Measurements from ENCODE around the gene TRIM71.

Gene TRIM71

DNA sequence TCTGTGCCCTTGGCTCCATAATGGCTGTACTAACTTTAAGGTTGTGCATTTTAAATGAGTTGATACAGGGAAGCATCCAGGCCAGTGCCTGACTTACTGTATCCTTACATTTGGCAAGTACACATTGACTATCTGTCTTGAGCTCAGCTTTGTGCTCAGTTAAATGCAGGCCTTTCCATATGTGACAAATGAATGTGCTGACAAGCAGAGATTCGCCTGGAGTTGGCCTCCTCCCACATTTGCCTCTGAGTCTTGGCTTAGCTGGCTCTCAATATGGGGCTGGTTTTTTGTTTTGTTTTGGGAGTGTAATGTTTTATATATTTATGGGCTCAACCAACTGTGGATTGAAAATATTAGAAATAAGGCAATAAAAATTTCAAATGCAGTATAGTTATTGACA is 29.7 kb downstream of the TRIM71 start:
- TF ChIP-seq, protein P1, sequence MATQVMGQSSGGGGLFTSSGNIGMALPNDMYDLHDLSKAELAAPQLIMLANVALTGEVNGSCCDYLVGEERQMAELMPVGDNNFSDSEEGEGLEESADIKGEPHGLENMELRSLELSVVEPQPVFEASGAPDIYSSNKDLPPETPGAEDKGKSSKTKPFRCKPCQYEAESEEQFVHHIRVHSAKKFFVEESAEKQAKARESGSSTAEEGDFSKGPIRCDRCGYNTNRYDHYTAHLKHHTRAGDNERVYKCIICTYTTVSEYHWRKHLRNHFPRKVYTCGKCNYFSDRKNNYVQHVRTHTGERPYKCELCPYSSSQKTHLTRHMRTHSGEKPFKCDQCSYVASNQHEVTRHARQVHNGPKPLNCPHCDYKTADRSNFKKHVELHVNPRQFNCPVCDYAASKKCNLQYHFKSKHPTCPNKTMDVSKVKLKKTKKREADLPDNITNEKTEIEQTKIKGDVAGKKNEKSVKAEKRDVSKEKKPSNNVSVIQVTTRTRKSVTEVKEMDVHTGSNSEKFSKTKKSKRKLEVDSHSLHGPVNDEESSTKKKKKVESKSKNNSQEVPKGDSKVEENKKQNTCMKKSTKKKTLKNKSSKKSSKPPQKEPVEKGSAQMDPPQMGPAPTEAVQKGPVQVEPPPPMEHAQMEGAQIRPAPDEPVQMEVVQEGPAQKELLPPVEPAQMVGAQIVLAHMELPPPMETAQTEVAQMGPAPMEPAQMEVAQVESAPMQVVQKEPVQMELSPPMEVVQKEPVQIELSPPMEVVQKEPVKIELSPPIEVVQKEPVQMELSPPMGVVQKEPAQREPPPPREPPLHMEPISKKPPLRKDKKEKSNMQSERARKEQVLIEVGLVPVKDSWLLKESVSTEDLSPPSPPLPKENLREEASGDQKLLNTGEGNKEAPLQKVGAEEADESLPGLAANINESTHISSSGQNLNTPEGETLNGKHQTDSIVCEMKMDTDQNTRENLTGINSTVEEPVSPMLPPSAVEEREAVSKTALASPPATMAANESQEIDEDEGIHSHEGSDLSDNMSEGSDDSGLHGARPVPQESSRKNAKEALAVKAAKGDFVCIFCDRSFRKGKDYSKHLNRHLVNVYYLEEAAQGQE (IDR thresholded peaks at IDR 0.05; ENCODE audit: insufficient replicate concordance, low read depth), result no peak
- TF ChIP-seq SPI1 (IDR thresholded peaks at IDR 0.05; ENCODE audit: borderline replicate concordance, low read depth), result no peak
- TF ChIP-seq GABPA (IDR thresholded peaks at IDR 0.05; ENCODE audit: low read depth), result no peak
- Histone ChIP-seq H3K4me3 (replicated peaks; ENCODE audit: insufficient read depth, low read length) (no peak overlapping the region), H3K27ac (replicated peaks) (no peak overlapping the region), H3K27me3 (ENCODE audit: insufficient read depth, poor library complexity, severe bottlenecking) (no peaks in the 10 kb centered on the region)
- DNase-seq (ENCODE audit: low read depth in 1 of 2, low spot score in 1 of 2), result no peak

DNA sequence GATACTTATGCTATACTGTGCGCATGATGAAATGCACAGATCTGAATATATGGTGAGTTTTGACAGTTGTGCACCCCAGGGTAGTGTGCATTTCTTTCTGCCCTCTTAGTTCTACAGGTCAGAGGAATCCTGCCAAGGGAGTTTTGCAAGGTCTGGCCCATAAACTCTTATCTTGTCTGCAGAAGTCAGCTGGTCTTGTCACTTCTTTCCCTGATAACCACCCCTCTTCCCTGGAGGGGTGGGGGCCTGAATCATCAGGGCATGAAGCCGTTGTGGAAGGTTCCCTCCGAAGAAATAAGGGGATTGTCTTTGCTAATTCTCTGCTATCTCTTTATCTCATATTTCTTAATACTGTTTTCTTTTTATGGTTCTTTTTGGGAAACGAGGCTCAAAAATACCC is 30.4 kb downstream of the TRIM71 start:
- no peak overlapping the region for H3K4me3 ChIP-seq (replicated peaks; ENCODE audit: insufficient read depth, low read length)
- no peaks in the 10 kb centered on the region for H3K27me3 ChIP-seq (ENCODE audit: insufficient read depth, poor library complexity, severe bottlenecking)
- TF ChIP-seq, protein P2, sequence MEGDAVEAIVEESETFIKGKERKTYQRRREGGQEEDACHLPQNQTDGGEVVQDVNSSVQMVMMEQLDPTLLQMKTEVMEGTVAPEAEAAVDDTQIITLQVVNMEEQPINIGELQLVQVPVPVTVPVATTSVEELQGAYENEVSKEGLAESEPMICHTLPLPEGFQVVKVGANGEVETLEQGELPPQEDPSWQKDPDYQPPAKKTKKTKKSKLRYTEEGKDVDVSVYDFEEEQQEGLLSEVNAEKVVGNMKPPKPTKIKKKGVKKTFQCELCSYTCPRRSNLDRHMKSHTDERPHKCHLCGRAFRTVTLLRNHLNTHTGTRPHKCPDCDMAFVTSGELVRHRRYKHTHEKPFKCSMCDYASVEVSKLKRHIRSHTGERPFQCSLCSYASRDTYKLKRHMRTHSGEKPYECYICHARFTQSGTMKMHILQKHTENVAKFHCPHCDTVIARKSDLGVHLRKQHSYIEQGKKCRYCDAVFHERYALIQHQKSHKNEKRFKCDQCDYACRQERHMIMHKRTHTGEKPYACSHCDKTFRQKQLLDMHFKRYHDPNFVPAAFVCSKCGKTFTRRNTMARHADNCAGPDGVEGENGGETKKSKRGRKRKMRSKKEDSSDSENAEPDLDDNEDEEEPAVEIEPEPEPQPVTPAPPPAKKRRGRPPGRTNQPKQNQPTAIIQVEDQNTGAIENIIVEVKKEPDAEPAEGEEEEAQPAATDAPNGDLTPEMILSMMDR (IDR thresholded peaks at IDR 0.05; ENCODE audit: insufficient read depth, low read length), result no peak
- TF ChIP-seq, protein P1 (IDR thresholded peaks at IDR 0.05; ENCODE audit: insufficient replicate concordance, low read depth), result no peak
- no peak for TF ChIP-seq SPI1 (IDR thresholded peaks at IDR 0.05; ENCODE audit: borderline replicate concordance, low read depth)
- no peak for TF ChIP-seq GABPA (IDR thresholded peaks at IDR 0.05; ENCODE audit: low read depth)
- no peak for TF ChIP-seq POLR2AphosphoS5 (IDR thresholded peaks at IDR 0.05; ENCODE audit: low read depth)
- H3K27ac ChIP-seq (replicated peaks), result no peak overlapping the region
- no peak for DNase-seq (ENCODE audit: low read depth in 1 of 2, low spot score in 1 of 2)

DNA sequence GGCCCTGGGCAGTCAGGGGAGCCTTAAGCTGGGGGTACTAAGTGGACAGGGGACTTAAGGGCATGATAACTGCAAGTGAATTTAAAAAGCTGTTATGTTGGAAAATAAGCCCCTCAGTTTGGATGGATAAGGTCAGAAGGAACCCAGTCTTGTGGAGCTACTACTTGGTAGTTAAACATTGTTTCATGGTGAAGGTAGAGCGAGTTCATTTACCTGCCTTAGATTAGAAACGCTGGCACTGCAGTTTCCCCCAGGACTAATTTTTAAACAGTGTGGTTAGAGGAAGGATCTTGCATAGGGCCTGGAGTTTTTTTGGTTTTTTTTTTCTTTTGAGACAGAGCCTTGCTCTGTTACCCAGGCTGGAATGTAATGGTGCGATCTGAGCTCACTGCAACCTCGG is 31.2 kb downstream of the TRIM71 start:
- DNase-seq (ENCODE audit: low read depth in 1 of 2, low spot score in 1 of 2), result no peak
- Histone ChIP-seq H3K27ac (replicated peaks) (no peak overlapping the region), H3K4me3 (replicated peaks; ENCODE audit: insufficient read depth, low read length) (no peak overlapping the region), H3K27me3 (ENCODE audit: insufficient read depth, poor library complexity, severe bottlenecking) (no peaks in the 10 kb centered on the region)
- TF ChIP-seq SPI1 (IDR thresholded peaks at IDR 0.05; ENCODE audit: borderline replicate concordance, low read depth) (no peak), POLR2AphosphoS5 (IDR thresholded peaks at IDR 0.05; ENCODE audit: low read depth) (no peak), GABPA (IDR thresholded peaks at IDR 0.05; ENCODE audit: low read depth) (no peak)
- TF ChIP-seq, protein P1 (IDR thresholded peaks at IDR 0.05; ENCODE audit: insufficient replicate concordance, low read depth), result no peak
- TF ChIP-seq, protein P2 (IDR thresholded peaks at IDR 0.05; ENCODE audit: insufficient read depth, low read length), result no peak

Data from HL-60 (cell line).